8988T (cell line): ENCODE results near the gene NEUROD6.

Experiments used
- DNase-seq: peaks from one replicate; pipeline ENCODE4 v3.0.0; 2011

NEUROD6 gene

GRCh38 chr7:31327071-31327470, 13.5 kb downstream of the NEUROD6 start:
- DNase-seq = no peak

- no peak for DNase-seq
Observed at GRCh38 chr7:31326416-31326815, 14.1 kb downstream of the NEUROD6 start.

- no peak for DNase-seq
Observed at GRCh38 chr7:31323101-31323500, 17.4 kb downstream of the NEUROD6 start.

GRCh38 chr7:31320675-31321074, 19.9 kb downstream of the NEUROD6 start:
- DNase-seq = no peak

- DNase-seq = no peak
Observed at GRCh38 chr7:31318313-31318712, 22.2 kb downstream of the NEUROD6 start.

- DNase-seq = no peak
Observed at GRCh38 chr7:31316876-31317275, 23.6 kb downstream of the NEUROD6 start.

- DNase-seq = no peak
Observed at GRCh38 chr7:31315758-31316157, 24.8 kb downstream of the NEUROD6 start.

GRCh38 chr7:31314781-31315180, 25.7 kb downstream of the NEUROD6 start:
- no peak for DNase-seq

GRCh38 chr7:31312889-31313288, 27.6 kb downstream of the NEUROD6 start:
- DNase-seq = no peak

GRCh38 chr7:31311552-31311951, 29.0 kb downstream of the NEUROD6 start:
- no peak for DNase-seq

GRCh38 chr7:31310321-31310935, 30.1 kb downstream of the NEUROD6 start:
- no peak for DNase-seq

GRCh38 chr7:31309407-31309806, 31.1 kb downstream of the NEUROD6 start:
- no peak for DNase-seq

- DNase-seq = no peak
Observed at GRCh38 chr7:31308652-31309051, 31.9 kb downstream of the NEUROD6 start.

GRCh38 chr7:31307972-31308371, 32.6 kb downstream of the NEUROD6 start:
- DNase-seq = no peak

GRCh38 chr7:31305260-31305659, 35.3 kb downstream of the NEUROD6 start:
- no peak for DNase-seq

- DNase-seq = no peak
Observed at GRCh38 chr7:31304446-31304845, 36.1 kb downstream of the NEUROD6 start.

- no peak for DNase-seq
Observed at GRCh38 chr7:31302356-31302755, 38.2 kb downstream of the NEUROD6 start.

GRCh38 chr7:31299336-31299735, 41.2 kb downstream of the NEUROD6 start:
- no peak for DNase-seq

GRCh38 chr7:31290601-31291000, 49.9 kb downstream of the NEUROD6 start:
- no peak for DNase-seq
